HepG2 (cell line): ENCODE measurements around the gene ZNF547. TPM values are rescaled to one million over a fixed set of nuclear protein-coding genes. Genes with fewer than 3 reads are reported as not detected.

Experiments used
- ATAC-seq: fragments of 200-7000 bp; cut with Tn5 transposase; 3 replicates; pipeline ENCODE4 v1.9.1; 2020; ENCODE audit warnings: mild to moderate bottlenecking, moderate library complexity
- BruUV-seq: library from RNA; stranded (reverse); fragments of 400-500 nt; replicated peaks from 2 replicates; lab custom pipeline; 2021; lab: Mats Ljungman, UMichigan
- CTCF ChIA-PET: fragments of 300-600 bp; formaldehyde crosslinking; extraction: SDS; loops from one replicate; lab custom pipeline; 2021; ENCODE audit warnings: low total read pairs, inconsistent platforms, low intra/inter-chr PET ratio; lab: Yijun Ruan, JAX
- POLR2A ChIA-PET: fragments of 350-600 bp; sonication (Branson Sonifier 250); formaldehyde crosslinking; loops from one replicate; lab custom pipeline; 2020; ENCODE audit warnings: antibody characterized with exemption, inconsistent platforms; lab: Yijun Ruan, JAX
- DNase-seq: peaks from one replicate; pipeline ENCODE4 v3.0.0-alpha.2; 2015; ENCODE audit warnings: low spot score
- FAIRE-seq: peaks from 3 replicates; lab custom pipeline; 2011; peaks lifted over from hg19 to GRCh38; lab: Jason Lieb, UNC
- H2AFZ ChIP-seq: one replicate; pipeline ENCODE4 v1.6.1; 2011; ENCODE audit warnings: low read length, inconsistent platforms
- H3K27ac ChIP-seq: fragments of 300-600 bp; 3 replicates; pipeline ENCODE4 v1.8.0; 2011; ENCODE audit warnings: mixed run types, mild to moderate bottlenecking, mixed read lengths, low read length, inconsistent platforms; ENCODE audit not compliant: insufficient read depth; ENCODE audit errors: extremely low read length
- H3K27me3 ChIP-seq, 2 experiments: fragments of 200-600 bp in 1 of 2; 2 replicates in 1 of 2; 3 replicates in 1 of 2; pipeline versions ENCODE4 v1.6.0 to v1.8.0; 2011; ENCODE audit warnings: low read length in 2 of 2, mild to moderate bottlenecking in 2 of 2, moderate library complexity in 2 of 2, inconsistent platforms in 1 of 2; ENCODE audit not compliant: insufficient read depth in 2 of 2, control insufficient read depth in 1 of 2
- H3K36me3 ChIP-seq, 2 experiments: fragments of 200-600 bp in 1 of 2; replicated peaks in 1 of 2; 2 replicates in 1 of 2; 3 replicates in 1 of 2; pipeline versions ENCODE4 v1.5.1 to v1.8.0; 2011; ENCODE audit warnings: low read length in 2 of 2, inconsistent platforms in 1 of 2; ENCODE audit not compliant: insufficient read depth in 2 of 2, control insufficient read depth in 1 of 2
- H3K4me1 ChIP-seq: 2 replicates; pipeline ENCODE4 v1.5.1; 2012; ENCODE audit warnings: low read length, inconsistent platforms; ENCODE audit not compliant: insufficient read depth
- H3K4me2 ChIP-seq: 2 replicates; pipeline ENCODE4 v1.6.0; 2011; ENCODE audit warnings: low read depth, low read length, inconsistent platforms
- H3K4me3 ChIP-seq, 3 experiments: fragments of 200-600 bp in 1 of 3; sonication (generic), shearing (Covaris generic) in 1 of 3; replicated peaks in 1 of 3; 2 replicates each; pipeline ENCODE4 v1.5.1; 2011 to 2016; ENCODE audit warnings: low read length in 3 of 3, inconsistent platforms in 2 of 3, low read depth in 2 of 3, mild to moderate bottlenecking in 2 of 3, control low read depth in 1 of 3, mixed read lengths in 1 of 3; ENCODE audit not compliant: insufficient read depth in 1 of 3
- H3K79me2 ChIP-seq: one replicate; pipeline ENCODE4 v1.6.1; 2011; ENCODE audit warnings: low read length, inconsistent platforms; ENCODE audit not compliant: insufficient read depth
- H3K9ac ChIP-seq: 2 replicates; pipeline ENCODE4 v1.6.0; 2011; ENCODE audit warnings: mild to moderate bottlenecking, low read depth, low read length, inconsistent platforms; ENCODE audit not compliant: insufficient read depth
- H3K9me3 ChIP-seq: 2 replicates; pipeline ENCODE4 v1.5.1; 2012; ENCODE audit warnings: mild to moderate bottlenecking, low read length
- H4K20me1 ChIP-seq: 2 replicates; pipeline ENCODE4 v1.6.0; 2011; ENCODE audit warnings: inconsistent platforms, mild to moderate bottlenecking, low read length, moderate library complexity; ENCODE audit not compliant: insufficient read depth
- CENPT ChIP-seq: sonication (generic); formaldehyde crosslinking; IDR thresholded peaks from 2 replicates; pipeline ENCODE4 v1.8.0; 2022; ENCODE audit warnings: low read depth, mild to moderate bottlenecking, moderate library complexity, missing genetic modification reagents
- HOXD1 ChIP-seq: sonication (generic); formaldehyde crosslinking; IDR thresholded peaks from 2 replicates; pipeline ENCODE4 v1.5.0; 2020; ENCODE audit warnings: missing genetic modification reagents
- MTF2 ChIP-seq: sonication (generic); formaldehyde crosslinking; IDR thresholded peaks from 2 replicates; pipeline ENCODE4 v1.5.0; 2020; ENCODE audit warnings: missing genetic modification reagents, borderline replicate concordance
- MXI1 ChIP-seq: IDR thresholded peaks from 3 replicates; pipeline ENCODE4 v1.6.1; 2012; ENCODE audit warnings: low read depth, low read length, inconsistent platforms, borderline replicate concordance
- NFATC3 ChIP-seq: sonication (generic); formaldehyde crosslinking; IDR thresholded peaks from 2 replicates; pipeline ENCODE4 v1.5.1; 2020; ENCODE audit warnings: mild to moderate bottlenecking, missing genetic modification reagents
- TRIM24 ChIP-seq: sonication (generic); formaldehyde crosslinking; IDR thresholded peaks from 2 replicates; pipeline ENCODE4 v1.8.0; 2022; ENCODE audit warnings: mild to moderate bottlenecking, missing genetic modification reagents
- WGBS: methylation state at CpG from one replicate; pipeline ENCODE4 v1.1.6; 2017; ENCODE audit warnings: low lambda C conversion rate; 5-methylcytosine and 5-hydroxymethylcytosine counted together
- in situ Hi-C: cut with HindIII; loops from 2 replicates; pipeline ENCODE4 v1.10.0; 2017; ENCODE audit warnings: low pct_unique_long_range_greater_than_20kb; ENCODE audit not compliant: extremely low pct_ligation_motif_present
- intact Hi-C: fragments of 100-400 bp; cut with micrococcal nuclease; formaldehyde crosslinking; loops from one replicate; pipeline ENCODE4 v1.10.0; 2022; ENCODE audit not compliant: unreplicated experiment
- polyA plus RNA-seq, 8 experiments: library from polyadenylated mRNA; depleted of rRNA in 3 of 8; stranded (reverse) in 7 of 8; unstranded in 1 of 8; fragments of >200 nt; fragmentation: Illumina TruSeq in 4 of 8; extraction: Trizol in 4 of 8; gene quantifications; 2 replicates each; pipeline versions ENCODE4 v1.2.1 to v1.2.3, GENCODE V29; 2011 to 2016; ENCODE audit warnings: low read depth in 4 of 8, missing spikeins in 1 of 8, mixed read lengths in 1 of 8; ENCODE audit not compliant: insufficient read depth in 1 of 8
- total RNA-seq, 5 experiments: library from RNA; depleted of rRNA; stranded (reverse); fragments of >200 nt; fragmentation: Illumina TruSeq; extraction: Trizol; gene quantifications; 2 replicates each; pipeline ENCODE4 v1.2.3, GENCODE V29; 2016; ENCODE audit warnings: low read depth in 1 of 5
- TF ChIP-seq, protein P1 (sequence below): sonication (generic); formaldehyde crosslinking; IDR thresholded peaks from 2 replicates; pipeline ENCODE4 v1.9.0; 2021; ENCODE audit warnings: mild to moderate bottlenecking, missing genetic modification reagents
- TF ChIP-seq, protein P2 (sequence below), 2 experiments: fragments of 450-650 bp in 1 of 2; sonication (generic) in 1 of 2; formaldehyde crosslinking in 1 of 2; IDR thresholded peaks; 2 replicates each; pipeline versions ENCODE4 v1.6.1 to v1.8.0; 2016 to 2022; ENCODE audit warnings: antibody characterized with exemption in 1 of 2, mild to moderate bottlenecking in 1 of 2, missing genetic modification reagents in 1 of 2

Gene ZNF547
- total and polyA plus RNA-seq, 2 of the 13 experiments (the other 11 are each of a cell fraction or from before 2014, with no cell fraction given) = 2.0 to 2.6 TPM

DNA sequence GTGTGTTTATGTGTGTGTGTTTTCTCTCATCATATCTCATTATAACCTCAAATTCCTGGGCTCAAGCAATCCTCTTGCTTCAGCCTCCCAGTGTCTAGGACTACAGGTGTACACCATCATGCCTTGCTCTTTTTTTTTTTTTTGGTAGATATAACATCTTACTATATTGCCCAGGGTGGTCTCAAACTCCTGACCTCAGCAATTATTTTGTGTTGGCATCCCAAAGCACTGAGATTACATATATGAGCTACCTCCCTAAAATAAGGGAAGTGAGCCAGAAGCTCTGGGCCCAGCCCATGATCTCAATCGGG lies 43.5 kb upstream of the ZNF547 start:
- Histone ChIP-seq H3K9me3 (no peaks in the 10 kb centered on the region), H4K20me1 (no peaks in the 10 kb centered on the region), H3K27ac (peak overlapping the region; percentile 64), H3K4me2 (peak overlapping the region; percentile 79), H3K9ac (peak overlapping the region; percentile 93), H3K4me1 (peaks cover 25% of the 10 kb centered on the region), H3K79me2 (peaks cover 28% of the 10 kb centered on the region), H3K36me3 (peaks cover 6 to 14% of the 10 kb centered on the region in 2 experiments; a peak in 4 of 5 replicates), H3K27me3 (0 out of 5 replicates have a peak, but pooled peaks cover 0 to 4% of the 10 kb centered on the region in 2 experiments), H2AFZ (no peak overlapping the region), H3K4me3 (peak overlapping the region; percentile 84 to 91 (median 88))
- in situ Hi-C loops = no loop called here
- ATAC-seq = peak; percentile 19
- ChIA-PET CTCF (no interaction called here), POLR2A (interaction anchor here (0.7 to 1.0 kb wide), 2 partner anchors 17 to 44 kb away, joined by 3 read pairs; partner anchors contain the start of genes TRAPPC2B and ZNF547)
- DNase-seq = no peak
- 0% methylated on average over 1 of the region's 1 CpG for WGBS
- FAIRE-seq = no peak
- intact Hi-C loops = loop anchor here (5.0 kb wide), 1 partner anchor 42 kb away; the partner anchor contains the start of genes TRAPPC2B and ZNF547
- TSS peak; percentile 100 for BruUV-seq
- TF ChIP-seq HOXD1 (CRISPR knock-in tag) = no peak
- TF ChIP-seq MTF2 = no peak
- TF ChIP-seq, protein P1, sequence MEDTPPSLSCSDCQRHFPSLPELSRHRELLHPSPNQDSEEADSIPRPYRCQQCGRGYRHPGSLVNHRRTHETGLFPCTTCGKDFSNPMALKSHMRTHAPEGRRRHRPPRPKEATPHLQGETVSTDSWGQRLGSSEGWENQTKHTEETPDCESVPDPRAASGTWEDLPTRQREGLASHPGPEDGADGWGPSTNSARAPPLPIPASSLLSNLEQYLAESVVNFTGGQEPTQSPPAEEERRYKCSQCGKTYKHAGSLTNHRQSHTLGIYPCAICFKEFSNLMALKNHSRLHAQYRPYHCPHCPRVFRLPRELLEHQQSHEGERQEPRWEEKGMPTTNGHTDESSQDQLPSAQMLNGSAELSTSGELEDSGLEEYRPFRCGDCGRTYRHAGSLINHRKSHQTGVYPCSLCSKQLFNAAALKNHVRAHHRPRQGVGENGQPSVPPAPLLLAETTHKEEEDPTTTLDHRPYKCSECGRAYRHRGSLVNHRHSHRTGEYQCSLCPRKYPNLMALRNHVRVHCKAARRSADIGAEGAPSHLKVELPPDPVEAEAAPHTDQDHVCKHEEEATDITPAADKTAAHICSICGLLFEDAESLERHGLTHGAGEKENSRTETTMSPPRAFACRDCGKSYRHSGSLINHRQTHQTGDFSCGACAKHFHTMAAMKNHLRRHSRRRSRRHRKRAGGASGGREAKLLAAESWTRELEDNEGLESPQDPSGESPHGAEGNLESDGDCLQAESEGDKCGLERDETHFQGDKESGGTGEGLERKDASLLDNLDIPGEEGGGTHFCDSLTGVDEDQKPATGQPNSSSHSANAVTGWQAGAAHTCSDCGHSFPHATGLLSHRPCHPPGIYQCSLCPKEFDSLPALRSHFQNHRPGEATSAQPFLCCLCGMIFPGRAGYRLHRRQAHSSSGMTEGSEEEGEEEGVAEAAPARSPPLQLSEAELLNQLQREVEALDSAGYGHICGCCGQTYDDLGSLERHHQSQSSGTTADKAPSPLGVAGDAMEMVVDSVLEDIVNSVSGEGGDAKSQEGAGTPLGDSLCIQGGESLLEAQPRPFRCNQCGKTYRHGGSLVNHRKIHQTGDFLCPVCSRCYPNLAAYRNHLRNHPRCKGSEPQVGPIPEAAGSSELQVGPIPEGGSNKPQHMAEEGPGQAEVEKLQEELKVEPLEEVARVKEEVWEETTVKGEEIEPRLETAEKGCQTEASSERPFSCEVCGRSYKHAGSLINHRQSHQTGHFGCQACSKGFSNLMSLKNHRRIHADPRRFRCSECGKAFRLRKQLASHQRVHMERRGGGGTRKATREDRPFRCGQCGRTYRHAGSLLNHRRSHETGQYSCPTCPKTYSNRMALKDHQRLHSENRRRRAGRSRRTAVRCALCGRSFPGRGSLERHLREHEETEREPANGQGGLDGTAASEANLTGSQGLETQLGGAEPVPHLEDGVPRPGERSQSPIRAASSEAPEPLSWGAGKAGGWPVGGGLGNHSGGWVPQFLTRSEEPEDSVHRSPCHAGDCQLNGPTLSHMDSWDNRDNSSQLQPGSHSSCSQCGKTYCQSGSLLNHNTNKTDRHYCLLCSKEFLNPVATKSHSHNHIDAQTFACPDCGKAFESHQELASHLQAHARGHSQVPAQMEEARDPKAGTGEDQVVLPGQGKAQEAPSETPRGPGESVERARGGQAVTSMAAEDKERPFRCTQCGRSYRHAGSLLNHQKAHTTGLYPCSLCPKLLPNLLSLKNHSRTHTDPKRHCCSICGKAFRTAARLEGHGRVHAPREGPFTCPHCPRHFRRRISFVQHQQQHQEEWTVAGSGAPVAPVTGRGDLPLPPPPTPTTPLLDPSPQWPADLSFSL (CRISPR knock-in tag) = no peak
- TF ChIP-seq, protein P2, sequence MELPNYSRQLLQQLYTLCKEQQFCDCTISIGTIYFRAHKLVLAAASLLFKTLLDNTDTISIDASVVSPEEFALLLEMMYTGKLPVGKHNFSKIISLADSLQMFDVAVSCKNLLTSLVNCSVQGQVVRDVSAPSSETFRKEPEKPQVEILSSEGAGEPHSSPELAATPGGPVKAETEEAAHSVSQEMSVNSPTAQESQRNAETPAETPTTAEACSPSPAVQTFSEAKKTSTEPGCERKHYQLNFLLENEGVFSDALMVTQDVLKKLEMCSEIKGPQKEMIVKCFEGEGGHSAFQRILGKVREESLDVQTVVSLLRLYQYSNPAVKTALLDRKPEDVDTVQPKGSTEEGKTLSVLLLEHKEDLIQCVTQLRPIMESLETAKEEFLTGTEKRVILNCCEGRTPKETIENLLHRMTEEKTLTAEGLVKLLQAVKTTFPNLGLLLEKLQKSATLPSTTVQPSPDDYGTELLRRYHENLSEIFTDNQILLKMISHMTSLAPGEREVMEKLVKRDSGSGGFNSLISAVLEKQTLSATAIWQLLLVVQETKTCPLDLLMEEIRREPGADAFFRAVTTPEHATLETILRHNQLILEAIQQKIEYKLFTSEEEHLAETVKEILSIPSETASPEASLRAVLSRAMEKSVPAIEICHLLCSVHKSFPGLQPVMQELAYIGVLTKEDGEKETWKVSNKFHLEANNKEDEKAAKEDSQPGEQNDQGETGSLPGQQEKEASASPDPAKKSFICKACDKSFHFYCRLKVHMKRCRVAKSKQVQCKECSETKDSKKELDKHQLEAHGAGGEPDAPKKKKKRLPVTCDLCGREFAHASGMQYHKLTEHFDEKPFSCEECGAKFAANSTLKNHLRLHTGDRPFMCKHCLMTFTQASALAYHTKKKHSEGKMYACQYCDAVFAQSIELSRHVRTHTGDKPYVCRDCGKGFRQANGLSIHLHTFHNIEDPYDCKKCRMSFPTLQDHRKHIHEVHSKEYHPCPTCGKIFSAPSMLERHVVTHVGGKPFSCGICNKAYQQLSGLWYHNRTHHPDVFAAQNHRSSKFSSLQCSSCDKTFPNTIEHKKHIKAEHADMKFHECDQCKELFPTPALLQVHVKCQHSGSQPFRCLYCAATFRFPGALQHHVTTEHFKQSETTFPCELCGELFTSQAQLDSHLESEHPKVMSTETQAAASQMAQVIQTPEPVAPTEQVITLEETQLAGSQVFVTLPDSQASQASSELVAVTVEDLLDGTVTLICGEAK (IDR thresholded peaks at IDR 0.05) = no peak
- TF ChIP-seq, protein P2 (CRISPR knock-in tag; IDR thresholded peaks at IDR 0.05) = no peak
- no peak for TF ChIP-seq NFATC3 (CRISPR knock-in tag)
- TF ChIP-seq CENPT (CRISPR knock-in tag) = no peak
- TF ChIP-seq TRIM24 = no peak
- no peak for TF ChIP-seq MXI1
